Esophagus squamous epithelium (tissue), 4 donors: ENCODE results near the gene SIRT6.
"Not testable (repeated sequence)": the region's sequence is repeated elsewhere in the genome, so short reads cannot be mapped to it uniquely, and the experiment has no call there.

ENCODE experiments used
- POLR2A ChIP-seq, 4 donors: fragments of 450-650 bp; IDR thresholded peaks; one replicate each; pipeline ENCODE4 v1.6.1; 2017; ENCODE audit warnings: antibody characterized with exemption in 4 of 4, mild to moderate bottlenecking in 4 of 4, moderate library complexity in 3 of 4
- TF ChIP-seq, protein P1 (sequence below), 6 experiments: fragments of 450-650 bp in 4 of 6; fragments of 200-600 bp in 2 of 6; sonication (generic) in 2 of 6; IDR thresholded peaks; one replicate each; pipeline ENCODE4 v1.5.1; 2016 to 2019; ENCODE audit warnings: antibody characterized with exemption in 6 of 6, mild to moderate bottlenecking in 4 of 6, moderate library complexity in 4 of 6

DNA sequence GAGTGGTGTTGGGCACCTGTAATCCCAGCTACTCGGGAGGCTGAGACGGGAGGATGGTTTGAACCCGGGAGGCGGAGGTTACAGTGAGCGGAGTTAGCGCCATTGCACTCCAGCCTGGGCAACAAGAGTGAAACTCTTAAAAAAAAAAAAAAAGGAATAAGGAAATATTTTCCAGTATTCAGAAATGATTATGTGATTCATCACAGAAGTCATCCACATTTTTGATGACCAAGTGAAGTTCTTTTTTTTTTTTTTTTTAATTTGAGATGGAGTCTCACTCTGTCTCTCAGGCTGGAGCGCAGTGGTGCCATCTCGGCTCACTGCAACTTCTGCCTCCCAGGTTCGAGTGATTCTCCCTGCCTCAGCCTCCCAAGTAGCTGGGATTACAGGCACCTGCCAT is 47.0 kb downstream of the SIRT6 start:
- TF ChIP-seq, protein P1, sequence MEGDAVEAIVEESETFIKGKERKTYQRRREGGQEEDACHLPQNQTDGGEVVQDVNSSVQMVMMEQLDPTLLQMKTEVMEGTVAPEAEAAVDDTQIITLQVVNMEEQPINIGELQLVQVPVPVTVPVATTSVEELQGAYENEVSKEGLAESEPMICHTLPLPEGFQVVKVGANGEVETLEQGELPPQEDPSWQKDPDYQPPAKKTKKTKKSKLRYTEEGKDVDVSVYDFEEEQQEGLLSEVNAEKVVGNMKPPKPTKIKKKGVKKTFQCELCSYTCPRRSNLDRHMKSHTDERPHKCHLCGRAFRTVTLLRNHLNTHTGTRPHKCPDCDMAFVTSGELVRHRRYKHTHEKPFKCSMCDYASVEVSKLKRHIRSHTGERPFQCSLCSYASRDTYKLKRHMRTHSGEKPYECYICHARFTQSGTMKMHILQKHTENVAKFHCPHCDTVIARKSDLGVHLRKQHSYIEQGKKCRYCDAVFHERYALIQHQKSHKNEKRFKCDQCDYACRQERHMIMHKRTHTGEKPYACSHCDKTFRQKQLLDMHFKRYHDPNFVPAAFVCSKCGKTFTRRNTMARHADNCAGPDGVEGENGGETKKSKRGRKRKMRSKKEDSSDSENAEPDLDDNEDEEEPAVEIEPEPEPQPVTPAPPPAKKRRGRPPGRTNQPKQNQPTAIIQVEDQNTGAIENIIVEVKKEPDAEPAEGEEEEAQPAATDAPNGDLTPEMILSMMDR (IDR thresholded peaks at IDR 0.05) = not testable (repeated sequence)
- not testable (repeated sequence) for TF ChIP-seq POLR2A (IDR thresholded peaks at IDR 0.05)
